Fibroblast of lung (primary cell): ENCODE data around the gene MYH10.

Experiments used
- CTCF ChIP-seq, 2 donors: IDR thresholded peaks in 1 of 2; conservative IDR thresholded peaks in 1 of 2; 1 replicate in 1 of 2; 2 replicates in 1 of 2; pipeline ENCODE4 v1.5.1; 2011 to 2012; ENCODE audit warnings: low read length in 2 of 2, control low read depth in 1 of 2, inconsistent platforms in 1 of 2, low read depth in 1 of 2, mild to moderate bottlenecking in 1 of 2
- EZH2 ChIP-seq: IDR thresholded peaks from 2 replicates; pipeline ENCODE4 v1.5.1; 2012; ENCODE audit warnings: low read length, control low read depth, mild to moderate bottlenecking; ENCODE audit errors: missing control alignments

- TF ChIP-seq CTCF (conservative IDR thresholded peaks at IDR 0.05 in 1 of 2, IDR thresholded peaks at IDR 0.05 in 1 of 2; ENCODE audit: low read depth in 1 of 2, low read length in 2 of 2) (no peak), EZH2 (no peak)
These were observed 24.3 kb upstream of the MYH10 start for GRCh38 chr17:8654822-8655221.
